ENCODE measurements around the gene PROCA1.
"Not testable (repeated sequence)": the region's sequence is repeated elsewhere in the genome, so short reads cannot be mapped to it uniquely, and the experiment has no call there.

The PROCA1 gene

DNA sequence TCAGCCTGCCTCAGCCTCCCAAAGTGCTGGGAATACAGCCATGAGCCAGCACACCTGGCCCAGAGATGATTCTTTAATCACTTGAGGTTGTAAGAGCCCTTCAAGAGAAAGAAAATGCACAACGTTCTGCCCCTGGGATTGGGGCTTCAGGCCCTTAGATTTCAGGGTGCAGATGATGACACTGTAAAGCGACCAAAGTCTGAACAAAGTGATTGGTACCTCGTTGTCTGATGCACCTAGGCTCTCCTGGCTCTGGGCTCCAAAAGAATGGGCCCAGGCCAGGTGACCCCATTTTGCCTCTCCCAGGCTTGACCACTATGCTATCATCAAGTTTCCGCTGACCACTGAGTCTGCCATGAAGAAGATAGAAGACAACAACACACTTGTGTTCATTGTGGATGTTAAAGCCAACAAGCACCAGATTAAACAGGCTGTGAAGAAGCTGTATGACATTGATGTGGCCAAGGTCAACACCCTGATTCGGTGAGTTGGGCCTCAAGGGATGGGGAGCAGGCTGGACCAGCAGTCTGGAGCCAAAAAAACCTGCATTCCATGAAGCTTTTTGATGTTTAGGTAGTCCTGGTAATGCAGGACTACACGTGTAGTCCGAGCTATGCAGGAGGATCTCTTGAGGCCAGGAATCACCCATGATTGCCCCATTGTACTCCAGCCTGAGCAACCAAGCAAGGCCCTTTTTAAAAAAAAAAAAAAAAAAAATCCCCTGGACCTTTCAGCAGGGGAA, 10.9 kb upstream of the PROCA1 start:
- no peak for DNase-seq (ENCODE audit: low read depth)
- Histone ChIP-seq H3K9ac (ENCODE audit: low read length) (peak overlapping the region; percentile 91), H3K36me3 (ENCODE audit: control insufficient read depth, insufficient read depth, low read length, severe bottlenecking) (peaks cover 38% of the 10 kb centered on the region), H3K4me3 (ENCODE audit: low read length) (peak overlapping the region; percentile 89), H3K4me1 (ENCODE audit: control insufficient read depth, insufficient read depth, low read length) (peaks cover 59% of the 10 kb centered on the region), H3K9me3 (ENCODE audit: control insufficient read depth, low read length) (no peaks in the 10 kb centered on the region), H3K27me3 (replicated peaks; ENCODE audit: control insufficient read depth, insufficient read depth, low read length) (no peaks in the 10 kb centered on the region)

DNA sequence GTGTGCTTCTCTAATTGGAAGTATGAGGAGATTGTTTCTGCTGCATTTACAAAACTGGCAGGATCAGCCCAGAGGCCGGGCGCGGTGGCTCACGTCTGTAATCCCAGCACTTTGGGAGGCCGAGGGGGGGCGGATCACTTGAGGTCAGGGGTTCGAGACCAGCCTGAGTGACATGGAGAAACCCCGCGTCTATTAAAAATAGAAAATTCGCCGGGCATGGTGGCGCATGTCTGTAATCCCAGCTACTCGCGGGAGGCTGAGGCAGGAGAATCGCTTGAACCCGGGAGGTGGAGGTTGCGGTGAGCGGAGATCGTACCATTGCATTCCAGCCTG, 9.3 kb upstream of the PROCA1 start:
- Histone ChIP-seq H3K4me1 (ENCODE audit: control insufficient read depth, insufficient read depth, low read length) (peaks cover 63% of the 10 kb centered on the region), H3K9ac (ENCODE audit: low read length) (peak overlapping the region; percentile 91), H3K4me3 (ENCODE audit: low read length) (peak overlapping the region; percentile 89), H3K36me3 (ENCODE audit: control insufficient read depth, insufficient read depth, low read length, severe bottlenecking) (peaks cover 38% of the 10 kb centered on the region)
- not testable (repeated sequence) for DNase-seq (ENCODE audit: low read depth); H3K9me3 ChIP-seq (ENCODE audit: control insufficient read depth, low read length); H3K27me3 ChIP-seq (replicated peaks; ENCODE audit: control insufficient read depth, insufficient read depth, low read length)

DNA sequence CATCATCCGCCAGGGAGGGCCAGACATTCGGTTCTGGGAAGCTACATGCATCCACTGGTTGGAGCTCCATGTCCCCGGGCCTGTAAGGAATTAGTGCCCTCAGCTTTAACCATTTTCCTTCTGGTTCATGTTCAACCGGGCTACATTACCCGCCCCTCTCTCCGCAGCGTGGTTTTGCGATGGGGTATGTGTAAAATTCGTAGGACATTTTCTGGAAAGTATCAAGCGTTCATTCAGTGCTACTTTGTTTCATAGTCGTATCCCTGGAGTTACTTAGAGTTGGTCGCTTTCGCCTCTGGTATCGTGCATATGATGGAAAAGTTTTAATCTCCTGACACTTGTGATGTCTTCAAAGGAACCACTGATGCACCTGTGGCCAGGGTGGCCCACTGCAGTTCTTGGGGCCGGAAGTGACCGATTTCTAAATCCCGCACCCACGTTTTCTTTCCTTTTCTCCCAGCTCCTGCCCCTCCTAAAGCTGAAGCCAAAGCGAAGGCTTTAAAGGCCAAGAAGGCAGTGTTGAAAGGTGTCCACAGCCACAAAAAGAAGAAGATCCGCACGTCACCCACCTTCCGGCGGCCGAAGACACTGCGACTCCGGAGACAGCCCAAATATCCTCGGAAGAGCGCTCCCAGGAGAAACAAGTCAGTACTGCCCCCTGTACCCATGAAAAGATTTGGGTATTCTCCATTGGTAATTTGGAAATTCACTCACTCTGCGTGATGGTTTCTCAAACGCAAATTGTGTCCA, 8.7 kb upstream of the PROCA1 start:
- Histone ChIP-seq H3K36me3 (ENCODE audit: control insufficient read depth, insufficient read depth, low read length, severe bottlenecking) (peaks cover 40% of the 10 kb centered on the region), H3K4me1 (ENCODE audit: control insufficient read depth, insufficient read depth, low read length) (peaks cover 60% of the 10 kb centered on the region)
- no peak for DNase-seq (ENCODE audit: low read depth)

DNA sequence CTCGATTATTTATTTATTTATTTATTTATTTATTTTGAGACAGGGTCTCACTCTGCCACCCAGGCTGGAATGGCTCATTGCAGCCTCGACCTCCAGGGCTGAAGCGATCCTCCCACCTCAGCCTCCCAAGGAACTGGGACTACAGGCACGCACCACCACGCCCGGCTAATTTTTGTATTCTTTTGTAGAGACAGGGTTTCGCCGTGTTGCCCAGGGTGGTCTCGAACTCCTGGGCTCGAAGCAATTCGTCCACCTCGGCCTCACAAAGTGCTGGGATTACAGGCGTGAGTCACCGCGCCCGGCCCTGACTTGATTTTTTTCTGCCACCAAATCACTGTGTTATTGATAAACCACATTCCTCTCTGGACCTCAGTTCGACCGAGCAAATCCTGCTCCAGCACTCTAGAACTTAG, 7.3 kb upstream of the PROCA1 start:
- peaks cover 45% of the 10 kb centered on the region for H3K36me3 ChIP-seq (ENCODE audit: control insufficient read depth, insufficient read depth, low read length, severe bottlenecking)
- peaks cover 47% of the 10 kb centered on the region for H3K4me1 ChIP-seq (ENCODE audit: control insufficient read depth, insufficient read depth, low read length)
- no peaks in the 10 kb centered on the region for H3K9me3 ChIP-seq (ENCODE audit: control insufficient read depth, low read length)
- H3K27me3 ChIP-seq (replicated peaks; ENCODE audit: control insufficient read depth, insufficient read depth, low read length) = no peaks in the 10 kb centered on the region
- peak overlapping the region; percentile 91 for H3K9ac ChIP-seq (ENCODE audit: low read length)
- no peak for DNase-seq (ENCODE audit: low read depth)
- peak overlapping the region; percentile 89 for H3K4me3 ChIP-seq (ENCODE audit: low read length)

More for the DNA sequence above, 8.7 kb upstream of the PROCA1 start:
- no peaks in the 10 kb centered on the region for H3K27me3 ChIP-seq (replicated peaks; ENCODE audit: control insufficient read depth, insufficient read depth, low read length)
- H3K9ac ChIP-seq (ENCODE audit: low read length) = peak overlapping the region; percentile 91
- H3K4me3 ChIP-seq (ENCODE audit: low read length) = peak overlapping the region; percentile 89
- no peaks in the 10 kb centered on the region for H3K9me3 ChIP-seq (ENCODE audit: control insufficient read depth, low read length)

DNA sequence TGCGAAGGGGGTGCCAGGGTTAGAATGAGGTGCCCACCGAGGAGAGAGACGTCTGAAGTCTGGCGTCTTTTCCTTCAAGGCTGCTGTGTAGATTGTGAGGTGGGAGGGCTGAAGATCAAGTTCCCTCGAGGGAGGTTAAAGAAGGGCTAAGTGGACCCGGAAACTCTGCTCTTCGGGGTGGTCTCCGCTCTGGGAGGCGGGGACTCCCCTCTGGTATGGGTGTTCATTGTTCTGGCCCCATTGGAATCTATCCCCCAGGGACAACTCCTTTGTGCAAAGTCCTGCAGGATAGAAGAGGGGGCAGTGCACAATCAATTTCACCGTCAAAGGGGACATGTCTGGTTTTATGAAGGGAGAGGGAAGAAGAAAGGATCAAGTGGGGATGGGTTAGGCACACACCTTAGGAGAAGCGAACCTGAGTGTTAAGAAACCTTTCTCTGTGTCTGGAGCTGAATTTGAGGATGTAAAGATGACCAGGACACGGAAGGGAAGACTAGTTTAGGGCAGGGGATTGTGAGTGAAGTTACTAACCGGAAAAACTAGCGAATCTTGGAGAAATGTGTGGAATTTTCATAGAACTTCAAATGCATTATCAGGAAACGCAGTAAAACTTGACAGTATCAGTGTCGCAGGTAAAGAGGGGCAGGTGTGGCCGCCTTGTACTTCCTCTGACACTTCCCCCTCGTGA, 6.8 kb upstream of the PROCA1 start:
- DNase-seq (ENCODE audit: low read depth) = no peak
- Histone ChIP-seq H3K9ac (ENCODE audit: low read length) (peak overlapping the region; percentile 91), H3K9me3 (ENCODE audit: control insufficient read depth, low read length) (no peaks in the 10 kb centered on the region), H3K4me1 (ENCODE audit: control insufficient read depth, insufficient read depth, low read length) (peaks cover 44% of the 10 kb centered on the region), H3K36me3 (ENCODE audit: control insufficient read depth, insufficient read depth, low read length, severe bottlenecking) (peaks cover 43% of the 10 kb centered on the region), H3K27me3 (replicated peaks; ENCODE audit: control insufficient read depth, insufficient read depth, low read length) (no peaks in the 10 kb centered on the region), H3K4me3 (ENCODE audit: low read length) (peak overlapping the region; percentile 89)

DNA sequence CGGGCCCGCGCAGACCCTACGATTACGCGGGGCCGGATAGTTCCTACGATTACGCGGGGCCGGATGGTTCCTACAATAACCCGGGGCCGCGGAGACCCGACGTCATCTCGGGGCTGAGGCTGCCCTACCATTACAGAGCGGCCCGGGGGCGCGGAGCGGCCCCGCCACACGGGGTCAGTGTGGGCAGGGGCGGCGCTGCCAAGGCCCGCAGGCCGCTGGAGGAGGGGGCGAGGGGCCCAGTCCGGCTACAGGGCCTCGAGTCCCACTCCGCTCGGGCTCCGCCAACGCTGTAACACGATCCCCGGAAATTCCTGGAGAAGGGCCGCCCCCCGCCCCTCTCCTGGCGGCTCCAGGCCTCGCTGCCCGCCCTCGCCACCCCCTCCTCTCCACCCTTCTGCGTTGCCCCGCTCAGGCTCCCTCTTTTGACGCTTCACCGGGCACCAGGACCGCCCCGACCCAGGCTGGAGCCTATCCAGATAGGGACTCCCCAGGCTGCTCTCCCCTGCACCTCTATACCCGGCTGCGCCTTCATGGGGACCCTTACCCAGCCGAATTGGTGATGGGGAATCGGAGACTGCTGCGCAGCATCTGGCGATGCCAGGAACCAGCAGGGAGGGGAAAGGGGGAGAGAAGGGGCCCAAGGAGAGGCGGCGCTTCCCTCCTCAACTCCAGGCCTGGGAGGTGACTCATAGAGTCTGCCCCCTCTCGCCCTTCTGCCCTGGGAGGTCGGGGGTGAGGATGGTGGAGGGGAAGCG, 6.1 kb upstream of the PROCA1 start, which contains the start of gene RAB34:
TSS of gene RAB34 (minus strand) at position 291 of the 755 bp plus-strand sequence. CDS start 602 bp downstream, outside the sequence.
- Histone ChIP-seq H3K36me3 (ENCODE audit: control insufficient read depth, insufficient read depth, low read length, severe bottlenecking) (peaks cover 36% of the 10 kb centered on the region), H3K9ac (ENCODE audit: low read length) (peak within 1 kb of the TSS; percentile 91), H3K4me1 (ENCODE audit: control insufficient read depth, insufficient read depth, low read length) (peaks cover 37% of the 10 kb centered on the region), H3K27me3 (replicated peaks; ENCODE audit: control insufficient read depth, insufficient read depth, low read length) (no peaks in the 10 kb centered on the region), H3K9me3 (ENCODE audit: control insufficient read depth, low read length) (no peaks in the 10 kb centered on the region), H3K4me3 (ENCODE audit: low read length) (peak within 1 kb of the TSS; percentile 89)
- peak; percentile 97 for DNase-seq (ENCODE audit: low read depth)

DNA sequence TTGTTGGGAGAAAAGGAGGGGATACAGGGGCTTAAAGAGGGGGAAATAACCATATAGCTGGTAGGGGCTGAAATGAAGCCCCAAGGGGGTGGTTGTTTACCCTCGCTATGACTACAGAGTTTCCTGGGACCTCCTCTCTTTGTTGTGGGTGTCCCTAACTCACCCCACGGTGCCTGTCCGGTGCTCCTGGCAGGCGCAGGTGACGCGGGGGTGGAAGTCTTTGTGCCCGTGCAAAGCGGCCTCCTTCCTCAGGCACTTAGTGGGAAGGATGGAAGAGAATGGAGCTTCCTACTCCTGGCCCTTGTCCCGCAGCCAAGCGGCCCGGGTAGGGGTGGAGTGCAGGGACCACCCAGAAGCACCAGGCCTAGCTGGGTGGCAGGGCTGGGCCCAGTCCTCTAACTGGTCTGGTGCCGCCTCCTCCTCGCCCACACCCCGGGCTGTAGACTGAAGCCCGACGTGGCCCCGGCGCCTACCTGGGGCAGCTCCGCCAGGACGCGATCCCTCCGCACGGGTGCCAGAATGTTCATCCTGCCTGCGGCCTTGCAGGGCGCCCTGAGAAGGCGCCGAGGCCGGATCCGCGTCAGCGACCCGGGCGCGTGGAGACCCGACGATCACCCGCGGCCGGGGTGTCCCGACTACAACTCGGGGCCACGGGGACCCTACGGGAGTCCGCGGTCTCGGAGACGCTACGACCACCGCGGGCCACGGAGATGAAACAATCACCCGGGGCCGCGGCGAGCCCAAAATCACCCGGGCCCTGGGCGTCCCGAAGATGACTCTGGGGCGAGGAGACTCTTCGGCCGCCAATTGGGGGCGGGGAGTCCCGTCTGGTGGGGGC, 5.3 kb upstream of the PROCA1 start:
- peak overlapping the region; percentile 91 for H3K9ac ChIP-seq (ENCODE audit: low read length)
- DNase-seq (ENCODE audit: low read depth) = peak; percentile 65
- no peaks in the 10 kb centered on the region for H3K27me3 ChIP-seq (replicated peaks; ENCODE audit: control insufficient read depth, insufficient read depth, low read length)
- peaks cover 28% of the 10 kb centered on the region for H3K36me3 ChIP-seq (ENCODE audit: control insufficient read depth, insufficient read depth, low read length, severe bottlenecking)
- peak overlapping the region; percentile 89 for H3K4me3 ChIP-seq (ENCODE audit: low read length)
- H3K4me1 ChIP-seq (ENCODE audit: control insufficient read depth, insufficient read depth, low read length) = peaks cover 30% of the 10 kb centered on the region
- H3K9me3 ChIP-seq (ENCODE audit: control insufficient read depth, low read length) = no peaks in the 10 kb centered on the region

DNA sequence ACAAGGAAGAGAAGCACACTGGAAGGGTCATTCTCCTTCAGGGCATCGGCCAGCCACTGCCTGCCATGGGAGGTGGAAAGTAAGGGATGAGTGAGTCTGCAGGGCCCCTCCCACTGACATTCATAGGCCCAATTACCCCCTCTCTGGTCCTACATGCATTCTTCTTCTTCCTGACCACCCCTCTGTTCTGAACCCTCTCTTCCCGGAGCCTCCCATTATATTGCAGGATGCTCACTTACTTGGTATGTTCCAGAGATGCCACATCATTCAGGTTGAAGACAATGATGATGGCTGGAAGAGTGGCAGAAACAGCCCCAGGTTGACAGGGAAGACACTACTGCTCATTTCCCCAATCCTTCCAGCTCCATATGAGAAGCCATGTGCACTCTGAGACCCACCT, 3.5 kb upstream of the PROCA1 start:
- no peak for DNase-seq (ENCODE audit: low read depth)
- Histone ChIP-seq H3K9ac (ENCODE audit: low read length) (no peak overlapping the region), H3K4me3 (ENCODE audit: low read length) (no peak overlapping the region)

DNA sequence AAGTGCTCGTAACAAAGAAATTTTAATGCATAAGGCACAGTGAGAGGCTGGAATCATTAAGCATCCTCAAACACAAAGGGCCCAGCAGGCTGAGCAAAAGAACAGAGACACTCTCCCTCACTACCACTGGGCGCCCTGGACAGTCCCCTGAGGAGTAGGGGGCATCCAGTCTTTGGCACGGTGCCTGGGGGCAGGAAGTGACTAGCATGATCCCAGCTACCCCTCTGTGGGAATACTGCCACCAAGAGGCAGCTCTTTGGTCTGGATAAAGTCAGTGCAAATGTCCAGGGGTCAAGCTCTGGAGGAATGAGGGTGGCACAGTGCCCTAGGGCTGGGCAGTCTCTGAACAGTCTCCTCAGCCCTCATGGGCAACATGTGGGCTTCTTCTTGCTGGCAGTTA, 2.6 kb upstream of the PROCA1 start:
- Histone ChIP-seq H3K36me3 (ENCODE audit: control insufficient read depth, insufficient read depth, low read length, severe bottlenecking) (peaks cover 19% of the 10 kb centered on the region), H3K9me3 (ENCODE audit: control insufficient read depth, low read length) (no peaks in the 10 kb centered on the region), H3K4me3 (ENCODE audit: low read length) (no peak overlapping the region), H3K4me1 (ENCODE audit: control insufficient read depth, insufficient read depth, low read length) (peaks cover 21% of the 10 kb centered on the region), H3K27me3 (replicated peaks; ENCODE audit: control insufficient read depth, insufficient read depth, low read length) (no peaks in the 10 kb centered on the region), H3K9ac (ENCODE audit: low read length) (no peak overlapping the region)
- no peak for DNase-seq (ENCODE audit: low read depth)

More for the DNA sequence above, 3.5 kb upstream of the PROCA1 start:
- H3K9me3 ChIP-seq (ENCODE audit: control insufficient read depth, low read length) = no peaks in the 10 kb centered on the region
- peaks cover 21% of the 10 kb centered on the region for H3K4me1 ChIP-seq (ENCODE audit: control insufficient read depth, insufficient read depth, low read length)
- H3K36me3 ChIP-seq (ENCODE audit: control insufficient read depth, insufficient read depth, low read length, severe bottlenecking) = peaks cover 19% of the 10 kb centered on the region
- H3K27me3 ChIP-seq (replicated peaks; ENCODE audit: control insufficient read depth, insufficient read depth, low read length) = no peaks in the 10 kb centered on the region

DNA sequence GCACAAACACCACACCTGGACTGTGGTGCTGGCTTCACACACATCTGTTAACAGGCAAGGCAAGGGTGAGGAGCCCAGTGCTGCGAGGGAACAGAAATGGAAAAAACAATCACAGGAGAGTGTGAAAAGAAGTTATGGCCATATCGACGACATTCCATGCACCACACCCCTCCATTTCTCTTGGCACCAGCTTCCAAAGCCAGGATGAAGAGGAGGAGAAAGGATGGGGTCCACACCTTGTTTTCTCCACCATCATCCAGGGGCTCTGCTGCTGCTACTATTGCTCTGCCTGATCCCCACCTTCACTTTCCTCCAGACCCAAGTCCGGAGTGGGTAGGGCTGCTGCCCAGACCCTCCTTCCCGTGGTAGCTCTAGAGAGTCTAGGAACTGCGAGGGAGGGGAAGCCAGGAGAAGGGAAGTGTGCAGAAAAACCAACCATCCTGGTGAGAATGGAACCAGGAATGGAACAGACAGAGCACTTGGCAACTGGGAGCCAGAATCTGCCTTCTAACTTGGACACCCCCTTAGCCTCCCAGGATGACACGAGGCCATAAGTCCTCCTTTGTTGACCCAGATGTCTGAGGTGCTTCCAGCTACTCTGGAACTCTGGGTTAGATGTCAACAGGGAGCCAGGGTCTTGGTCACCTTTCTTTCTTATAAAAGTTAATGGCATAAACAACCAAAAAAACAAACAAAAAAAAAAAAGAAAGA, 1.2 kb upstream of the PROCA1 start:
- Histone ChIP-seq H3K36me3 (ENCODE audit: control insufficient read depth, insufficient read depth, low read length, severe bottlenecking) (peaks cover 19% of the 10 kb centered on the region), H3K9me3 (ENCODE audit: control insufficient read depth, low read length) (no peaks in the 10 kb centered on the region), H3K9ac (ENCODE audit: low read length) (peak overlapping the region; percentile 62), H3K4me1 (ENCODE audit: control insufficient read depth, insufficient read depth, low read length) (peaks cover 9% of the 10 kb centered on the region), H3K27me3 (replicated peaks; ENCODE audit: control insufficient read depth, insufficient read depth, low read length) (no peaks in the 10 kb centered on the region), H3K4me3 (ENCODE audit: low read length) (no peak overlapping the region)
- no peak for DNase-seq (ENCODE audit: low read depth)

All from adipocyte (in vitro differentiated cells).